PC-9 (cell line): Measurements from ENCODE around the gene COQ8A.

Source experiments
- CTCF ChIP-seq: fragments of 200-600 bp; sonication (generic); conservative IDR thresholded peaks from 2 replicates; pipeline ENCODE4 v1.6.1; 2017; ENCODE audit warnings: mixed run types, antibody characterized with exemption, mild to moderate bottlenecking, moderate library complexity
- EZH2 ChIP-seq: fragments of 200-600 bp; sonication (generic); IDR thresholded peaks from 2 replicates; pipeline ENCODE4 v1.8.0; 2017; ENCODE audit warnings: antibody characterized with exemption, low read depth

DNA sequence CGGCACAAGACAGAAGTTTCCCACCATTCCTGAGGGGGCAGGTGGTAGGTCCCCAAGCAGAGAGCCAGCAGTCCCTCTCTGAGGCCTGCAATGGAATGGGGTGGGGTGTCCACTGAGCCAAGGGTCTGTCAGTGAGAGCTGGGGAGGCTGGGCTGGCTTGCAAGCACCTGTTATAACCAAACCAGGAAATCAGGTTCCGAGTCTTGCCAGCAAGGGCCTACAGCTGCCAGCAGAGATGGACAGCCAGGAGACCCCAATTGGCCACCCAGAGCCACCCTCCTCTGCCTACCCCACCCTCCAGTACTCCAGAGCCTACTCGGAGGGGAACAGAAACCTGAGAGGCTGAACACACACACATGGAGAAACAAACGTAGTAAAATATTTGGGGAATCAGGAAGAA lies 37.5 kb upstream of the COQ8A start:
- no peak for TF ChIP-seq CTCF
- TF ChIP-seq EZH2: no peak
